ENCODE measurements around the gene HMG20B.
"Not testable (repeated sequence)": the region's sequence is repeated elsewhere in the genome, so short reads cannot be mapped to it uniquely, and the experiment has no call there.

HMG20B gene

DNA sequence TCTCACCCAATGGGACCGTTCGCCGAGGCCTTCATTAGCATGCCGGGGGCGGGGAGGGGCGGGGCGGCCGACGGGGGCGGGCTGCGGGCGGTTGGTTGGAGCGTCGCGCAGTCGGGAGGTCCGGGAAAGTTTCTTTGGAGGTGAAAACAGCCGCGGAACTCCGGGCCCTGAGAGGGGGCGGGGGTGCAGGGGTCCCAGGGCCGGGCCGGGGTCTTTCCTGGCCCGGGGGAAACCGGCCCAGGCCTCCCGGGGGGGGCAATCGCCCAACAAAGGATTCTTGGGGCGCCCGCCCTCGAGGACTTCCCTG is at the start of gene HMG20B:
Gene HMG20B (plus strand): TSS at position 90 of the 307 bp plus-strand sequence. CDS start 366 bp downstream, outside the sequence.
- DNase-seq = no peak

DNA sequence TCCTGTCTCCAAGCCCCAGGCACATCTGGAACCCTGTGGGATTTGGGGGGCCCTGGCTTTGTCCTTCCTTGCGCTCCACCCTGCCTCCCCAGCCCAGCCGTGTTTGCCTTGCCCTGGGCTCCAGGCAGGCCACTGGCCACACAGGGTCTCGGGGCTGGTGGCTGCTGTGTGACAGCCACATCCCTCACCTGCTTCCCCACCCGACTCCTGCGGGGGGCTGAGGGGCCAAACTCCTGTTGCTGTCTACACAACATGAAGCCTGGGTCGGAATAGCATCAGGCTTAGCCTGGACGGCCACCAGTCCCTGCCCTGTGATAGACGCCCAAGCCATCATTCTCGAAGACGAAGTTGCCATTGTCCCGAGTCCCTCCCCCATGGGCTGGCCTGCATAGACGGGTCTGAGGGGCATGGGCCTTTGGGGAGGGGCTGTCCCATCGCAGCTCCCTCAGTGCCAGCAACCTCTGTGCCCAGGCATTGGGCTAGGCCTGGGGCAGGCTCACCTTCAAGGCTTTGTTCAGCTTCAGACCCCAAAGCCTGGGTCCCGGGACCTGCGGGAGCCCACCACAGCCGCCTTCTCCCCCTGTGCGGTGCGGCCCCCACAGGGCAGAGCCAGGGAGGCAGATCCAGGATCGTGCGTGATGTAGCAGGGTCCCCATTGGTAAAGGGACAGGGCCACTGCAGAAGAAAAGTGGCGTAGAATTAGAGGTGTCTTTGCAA is 49.2 kb upstream of the HMG20B start:
- no peak for DNase-seq

DNA sequence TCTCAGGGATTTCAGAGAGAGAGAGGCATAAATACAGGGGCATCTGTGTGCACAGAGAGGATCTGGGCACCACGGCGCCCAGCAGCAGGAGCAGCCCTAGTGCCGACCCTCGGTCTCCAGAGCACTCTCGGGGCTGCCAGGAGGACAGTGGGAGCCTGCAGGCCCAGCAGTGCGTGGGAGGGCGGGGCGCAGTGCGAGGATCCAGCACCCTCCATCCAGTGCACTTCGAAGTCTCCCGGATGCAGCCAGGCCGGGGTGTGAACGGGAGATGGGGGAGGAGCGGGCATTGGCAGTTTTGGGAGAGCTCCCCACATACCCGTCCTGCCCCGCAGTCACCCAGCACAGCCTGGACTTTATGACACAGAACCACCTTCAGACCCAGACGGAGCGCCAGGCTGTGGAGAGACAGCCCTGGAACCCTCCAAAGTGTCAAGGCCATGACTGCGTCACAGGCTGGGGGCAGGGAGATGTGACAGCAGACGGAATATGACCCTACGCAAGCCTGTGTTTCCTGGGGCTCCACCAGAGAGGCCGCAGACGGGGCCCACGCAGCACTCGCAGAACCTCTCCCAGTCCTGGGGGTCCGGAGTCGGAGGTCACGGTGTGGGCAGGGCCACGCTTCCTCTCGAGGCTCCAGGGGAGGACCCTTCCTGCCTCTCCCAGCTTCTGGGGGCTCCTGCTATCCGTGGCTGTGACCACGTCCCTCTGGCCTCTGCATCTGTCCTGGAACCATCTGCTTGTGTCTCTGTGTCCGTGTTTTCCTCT is 48.5 kb upstream of the HMG20B start:
- DNase-seq = no peak

DNA sequence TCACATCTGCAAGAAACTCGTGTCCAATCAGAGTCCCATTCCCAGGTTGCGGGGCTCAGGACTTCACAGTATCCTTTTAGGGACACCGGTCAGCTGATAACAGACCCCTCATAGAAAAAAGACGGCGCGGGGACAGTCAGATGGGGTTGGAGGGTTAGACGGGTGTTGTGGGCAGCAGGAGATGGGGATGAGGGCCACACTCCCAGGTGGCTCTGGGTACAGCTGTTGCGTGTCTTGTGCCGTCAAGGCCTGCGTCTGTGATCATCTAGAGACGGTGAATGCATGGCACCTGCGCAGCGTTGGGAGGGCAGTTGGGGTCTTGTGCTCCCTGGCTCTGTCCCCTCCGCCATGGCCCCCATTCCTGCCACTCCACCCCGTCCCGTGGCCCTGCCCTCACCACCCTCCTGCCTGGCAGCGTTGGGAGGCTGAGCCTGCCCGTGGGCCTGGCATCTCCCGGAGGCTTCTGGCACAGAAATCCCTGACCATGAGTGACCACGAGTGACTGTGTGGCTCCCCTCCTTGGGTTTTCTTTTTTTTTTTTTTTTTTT is 47.8 kb upstream of the HMG20B start:
- DNase-seq = no peak

DNA sequence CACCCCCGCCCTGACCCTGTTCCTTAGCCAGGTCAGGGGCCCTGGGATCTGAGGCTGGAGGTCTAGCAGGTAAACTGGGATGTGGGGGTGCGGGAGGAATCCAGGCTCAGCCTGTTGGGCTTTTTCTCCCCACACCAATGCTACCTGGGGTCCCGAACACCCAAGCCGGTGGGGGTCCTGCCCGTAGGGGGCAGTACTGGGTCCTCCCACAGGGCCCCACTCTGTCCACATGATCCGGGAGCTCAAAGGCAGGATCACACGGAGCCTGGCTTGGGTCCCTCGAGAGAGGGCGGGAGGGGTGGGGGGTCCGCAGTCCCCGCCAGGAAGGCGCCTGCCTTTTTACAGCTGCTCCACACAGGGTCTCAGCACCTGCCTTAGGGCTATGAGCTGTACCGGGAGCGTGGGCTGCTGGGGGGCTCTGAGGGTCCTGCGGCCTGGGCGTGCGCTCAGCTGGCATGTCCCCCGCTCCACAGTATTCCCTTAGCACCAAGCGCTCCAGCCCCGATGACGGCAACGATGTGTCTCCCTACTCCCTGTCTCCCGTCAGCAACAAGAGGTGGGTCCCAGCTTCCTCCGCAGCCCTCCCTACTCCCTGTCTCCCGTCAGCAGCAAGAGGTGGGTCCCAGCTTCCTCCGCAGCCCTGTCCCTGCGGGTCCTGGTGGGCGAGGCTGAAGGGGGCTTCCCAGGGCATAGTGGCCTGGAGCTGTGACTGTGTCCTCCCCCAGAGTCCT is 46.1 kb upstream of the HMG20B start:
- DNase-seq = no peak

DNA sequence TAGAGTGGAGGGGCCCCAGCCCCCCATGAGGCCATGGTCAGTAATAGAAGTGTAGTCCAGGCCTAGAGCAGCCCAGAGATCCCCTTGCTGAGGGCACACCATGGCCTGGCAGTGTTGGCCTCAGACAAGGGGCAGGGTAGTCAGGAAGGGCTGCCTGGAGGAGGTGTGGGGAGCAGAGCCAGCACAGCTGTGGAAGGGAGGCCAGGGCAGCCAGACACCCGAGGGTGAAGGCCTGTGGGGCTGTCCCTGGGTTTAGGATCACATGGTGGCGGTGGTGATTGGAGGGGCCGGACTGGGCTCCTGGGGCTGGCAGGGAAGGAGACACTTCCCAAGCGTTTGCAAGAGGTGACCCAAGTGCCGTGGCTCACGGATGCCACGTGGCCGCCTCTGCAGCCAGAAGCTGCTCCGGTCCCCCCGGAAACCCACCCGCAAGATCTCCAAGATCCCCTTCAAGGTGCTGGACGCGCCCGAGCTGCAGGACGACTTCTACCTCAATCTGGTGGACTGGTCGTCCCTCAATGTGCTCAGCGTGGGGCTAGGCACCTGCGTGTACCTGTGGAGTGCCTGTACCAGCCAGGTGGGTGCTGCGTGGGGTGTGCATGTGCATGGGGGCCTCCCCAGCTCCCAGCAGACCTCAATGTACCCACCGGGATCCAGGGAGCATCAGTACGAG is 45.4 kb upstream of the HMG20B start:
- no peak for DNase-seq

DNA sequence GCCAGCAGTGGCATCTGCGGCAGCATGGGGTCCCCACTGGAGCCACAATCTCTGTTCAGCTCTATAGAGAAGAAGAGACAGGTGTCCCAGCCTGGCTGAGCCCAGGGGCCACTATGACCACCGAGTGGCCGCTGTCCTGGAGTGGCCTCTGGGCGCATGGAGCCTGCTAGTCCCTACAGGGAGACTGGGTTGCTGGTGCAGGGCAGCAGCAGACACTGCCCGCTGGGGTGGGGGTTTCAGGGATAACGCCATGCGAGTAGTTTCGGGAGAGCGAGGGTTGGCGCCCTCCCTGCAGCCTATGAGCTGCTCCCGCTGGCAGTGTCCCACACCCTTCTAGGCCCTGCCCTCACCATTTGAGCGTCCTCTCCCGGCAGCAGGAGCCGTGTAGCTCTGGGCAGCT is 44.7 kb upstream of the HMG20B start:
- no peak for DNase-seq

DNA sequence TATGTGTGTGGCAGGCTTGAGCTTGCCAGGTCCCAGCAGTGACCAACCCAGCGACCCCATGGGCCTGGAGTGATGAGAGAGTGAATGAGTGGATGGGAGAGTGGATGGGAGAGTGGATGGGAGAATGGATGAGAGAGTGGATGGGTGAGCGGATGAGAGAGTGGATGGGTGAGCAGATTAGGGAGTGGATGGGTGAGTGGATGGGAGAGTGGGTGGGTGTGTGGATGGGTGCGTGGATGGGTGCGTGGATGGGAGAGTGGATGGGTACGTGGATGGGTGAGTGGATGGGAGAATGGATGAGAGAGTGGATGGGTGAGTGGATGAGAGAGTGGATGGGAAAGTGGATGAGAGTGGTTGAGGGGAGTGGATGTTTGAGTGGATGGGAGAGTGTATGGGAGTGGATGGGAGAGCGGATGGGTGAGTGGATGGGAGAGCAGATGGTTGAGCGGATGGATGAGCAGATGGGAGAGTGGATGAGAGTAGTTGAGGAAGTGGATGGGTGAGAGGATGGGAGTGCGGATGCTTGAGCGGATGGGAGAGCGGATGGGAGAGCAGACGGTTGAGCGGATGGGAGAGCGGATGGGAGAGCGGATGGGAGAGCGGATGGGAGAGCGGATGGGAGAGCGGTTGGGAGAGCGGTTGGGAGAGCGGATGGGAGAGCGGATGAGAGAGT is 44.1 kb upstream of the HMG20B start:
- DNase-seq = no peak

DNA sequence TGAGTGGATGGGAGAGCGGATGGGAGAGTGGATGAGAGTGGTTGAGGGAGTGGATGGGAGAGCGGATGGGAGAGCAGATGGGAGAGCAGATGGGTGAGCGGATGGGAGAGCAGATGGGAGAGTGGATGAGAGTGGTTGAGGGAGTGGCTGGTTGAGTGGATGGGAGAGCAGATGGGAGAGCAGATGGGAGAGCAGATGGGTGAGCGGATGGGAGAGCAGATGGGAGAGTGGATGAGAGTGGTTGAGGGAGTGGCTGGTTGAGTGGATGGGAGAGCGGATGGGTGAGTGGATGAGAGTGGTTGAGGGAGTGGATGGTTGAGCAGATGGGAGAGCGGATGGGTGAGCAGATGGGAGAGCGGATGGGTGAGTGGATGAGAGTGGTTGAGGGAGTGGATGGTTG is 43.4 kb upstream of the HMG20B start:
- not testable (repeated sequence) for DNase-seq

DNA sequence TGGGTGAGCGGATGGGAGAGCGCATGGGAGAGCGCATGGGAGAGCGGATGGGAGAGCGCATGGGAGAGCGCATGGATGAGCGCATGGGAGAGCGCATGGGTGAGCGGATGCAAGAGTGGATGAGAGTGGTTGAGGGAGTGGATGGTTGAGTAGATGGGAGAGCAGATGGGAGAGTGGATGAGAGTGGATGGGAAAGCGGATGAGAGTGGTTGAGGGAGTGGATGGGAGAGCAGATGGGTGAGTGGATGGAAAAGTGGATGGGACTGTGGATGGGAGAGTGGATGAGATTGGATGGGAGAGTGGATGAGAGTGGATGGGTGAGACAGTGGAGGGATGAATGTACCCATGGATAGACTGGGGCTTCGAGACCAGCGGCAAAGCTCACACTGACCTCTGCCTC is 42.4 kb upstream of the HMG20B start:
- no peak for DNase-seq

DNA sequence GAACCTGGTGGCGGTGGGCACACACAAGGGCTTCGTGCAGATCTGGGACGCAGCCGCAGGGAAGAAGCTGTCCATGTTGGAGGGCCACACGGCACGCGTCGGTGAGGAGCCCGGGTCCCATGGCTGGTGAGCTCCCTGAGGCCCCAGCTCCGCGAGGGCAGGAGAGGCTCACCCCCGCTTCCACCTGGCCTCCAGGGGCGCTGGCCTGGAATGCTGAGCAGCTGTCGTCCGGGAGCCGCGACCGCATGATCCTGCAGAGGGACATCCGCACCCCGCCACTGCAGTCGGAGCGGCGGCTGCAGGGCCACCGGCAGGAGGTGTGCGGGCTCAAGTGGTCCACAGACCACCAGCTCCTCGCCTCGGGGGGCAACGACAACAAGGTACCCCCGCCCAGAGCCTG is 41.0 kb upstream of the HMG20B start:
- DNase-seq = no peak

DNA sequence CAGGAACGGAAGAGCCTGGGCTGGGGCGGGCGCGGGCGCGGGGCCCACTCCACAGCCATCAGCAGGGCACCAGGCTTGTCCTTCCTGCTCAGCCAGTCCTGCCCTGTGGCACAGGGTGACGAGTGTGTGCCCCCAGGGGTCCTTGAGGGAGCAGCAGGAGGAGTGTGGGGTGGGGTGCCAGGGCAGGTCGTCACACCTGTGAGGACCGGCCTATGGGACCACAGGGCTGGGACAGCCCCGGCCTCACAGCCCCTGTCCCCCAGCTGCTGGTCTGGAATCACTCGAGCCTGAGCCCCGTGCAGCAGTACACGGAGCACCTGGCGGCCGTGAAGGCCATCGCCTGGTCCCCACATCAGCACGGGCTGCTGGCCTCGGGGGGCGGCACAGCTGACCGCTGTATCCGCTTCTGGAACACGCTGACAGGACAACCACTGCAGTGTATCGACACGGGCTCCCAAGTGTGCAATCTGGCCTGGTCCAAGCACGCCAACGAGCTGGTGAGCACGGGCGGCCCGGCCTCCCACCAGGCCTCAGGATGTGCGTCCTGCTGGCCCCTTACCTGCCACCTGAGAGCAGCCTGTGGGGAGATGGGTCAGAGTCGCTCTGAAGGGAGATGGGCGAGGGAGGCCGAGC is 40.5 kb upstream of the HMG20B start:
- no peak for DNase-seq

DNA sequence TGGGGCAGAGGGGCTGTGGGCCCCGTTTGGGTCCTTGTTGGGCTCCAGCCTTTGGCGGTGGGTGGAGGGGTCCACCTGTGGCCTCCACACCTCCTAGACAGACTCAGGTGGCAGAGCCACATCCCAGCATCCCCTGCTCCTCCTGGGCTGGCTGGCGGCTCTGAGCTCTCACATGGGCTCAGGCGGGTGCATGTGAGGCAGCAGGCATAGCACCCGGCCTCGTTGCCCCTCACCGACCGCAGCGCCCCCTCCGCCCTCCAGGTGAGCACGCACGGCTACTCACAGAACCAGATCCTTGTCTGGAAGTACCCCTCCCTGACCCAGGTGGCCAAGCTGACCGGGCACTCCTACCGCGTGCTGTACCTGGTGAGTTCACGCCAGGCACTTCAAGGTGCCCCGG is 39.7 kb upstream of the HMG20B start:
- no peak for DNase-seq

DNA sequence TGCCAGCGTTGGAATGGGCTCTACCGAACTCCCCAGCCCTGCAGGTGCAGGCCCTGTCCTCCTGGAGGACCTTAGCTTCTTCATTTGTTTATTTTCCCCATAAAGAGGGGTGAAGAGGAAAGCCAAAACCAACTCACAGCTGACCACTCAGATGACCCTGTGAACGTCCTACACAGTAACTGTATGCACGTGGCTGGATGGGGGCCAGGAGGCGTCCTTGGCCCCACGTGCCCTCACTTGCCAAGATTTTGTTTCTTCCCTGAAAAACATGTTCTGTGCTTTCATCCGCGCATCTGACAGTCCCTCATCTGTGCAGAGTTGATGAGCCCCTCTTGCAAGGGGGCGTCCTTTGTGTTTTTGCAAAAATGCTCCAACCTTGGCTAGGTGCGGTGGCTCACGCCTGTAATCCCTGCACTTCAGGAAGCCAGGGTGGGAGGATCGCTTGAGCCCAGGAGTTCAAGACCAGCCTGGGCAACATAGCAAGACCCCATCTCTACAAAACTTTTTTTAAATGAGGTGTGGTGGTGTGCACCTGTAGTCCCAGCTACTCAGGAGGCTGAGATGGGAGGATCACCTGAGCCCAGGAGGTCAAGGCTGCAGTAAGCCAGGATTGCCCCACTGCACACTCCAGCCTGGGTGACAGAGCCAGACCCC is 39.1 kb upstream of the HMG20B start:
- no peak for DNase-seq

DNA sequence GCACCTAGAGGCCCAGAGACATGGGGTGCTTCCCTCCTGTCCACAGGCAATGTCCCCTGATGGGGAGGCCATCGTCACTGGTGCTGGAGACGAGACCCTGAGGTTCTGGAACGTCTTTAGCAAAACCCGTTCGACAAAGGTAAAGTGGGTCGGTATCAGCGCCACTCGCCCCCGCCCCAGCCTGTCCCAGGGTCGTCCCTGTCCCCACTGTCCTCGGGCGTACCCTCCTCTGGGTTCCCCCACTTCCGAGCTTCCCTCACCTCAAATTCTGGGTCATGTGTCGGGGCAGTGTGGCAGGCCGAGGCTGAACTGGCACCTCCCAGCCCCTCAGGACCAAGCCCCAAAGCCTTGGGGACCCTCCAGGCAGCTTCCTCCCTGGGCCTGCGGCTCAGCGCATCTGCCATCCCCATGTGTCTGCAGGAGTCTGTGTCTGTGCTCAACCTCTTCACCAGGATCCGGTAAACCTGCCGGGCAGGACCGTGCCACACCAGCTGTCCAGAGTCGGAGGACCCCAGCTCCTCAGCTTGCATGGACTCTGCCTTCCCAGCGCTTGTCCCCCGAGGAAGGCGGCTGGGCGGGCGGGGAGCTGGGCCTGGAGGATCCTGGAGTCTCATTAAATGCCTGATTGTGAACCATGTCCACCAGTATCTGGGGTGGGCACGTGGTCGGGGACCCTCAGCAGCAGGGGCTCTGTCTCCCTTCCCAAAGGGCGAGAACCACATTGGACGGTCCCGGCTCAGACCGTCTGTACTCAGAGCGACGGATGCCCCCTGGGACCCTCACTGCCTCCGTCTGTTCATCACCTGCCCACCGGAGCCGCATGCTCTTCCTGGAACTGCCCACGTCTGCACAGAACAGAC is 38.1 kb upstream of the HMG20B start:
- DNase-seq = no peak

DNA sequence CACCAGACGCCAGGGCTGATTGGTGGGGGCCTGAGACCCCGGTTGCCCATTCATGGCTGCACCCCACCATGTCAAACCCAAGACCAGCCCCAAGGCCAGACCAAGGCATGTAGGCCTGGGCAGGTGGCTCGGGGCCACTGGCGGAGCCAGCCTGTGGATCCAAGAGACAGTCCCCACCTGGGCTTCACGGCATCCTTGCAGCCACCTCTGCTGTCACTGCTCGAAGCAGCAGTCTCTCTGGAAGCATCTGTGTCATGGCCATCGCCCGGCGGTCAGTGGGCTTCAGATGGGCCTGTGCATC is 37.6 kb upstream of the HMG20B start:
- DNase-seq = no peak

DNA sequence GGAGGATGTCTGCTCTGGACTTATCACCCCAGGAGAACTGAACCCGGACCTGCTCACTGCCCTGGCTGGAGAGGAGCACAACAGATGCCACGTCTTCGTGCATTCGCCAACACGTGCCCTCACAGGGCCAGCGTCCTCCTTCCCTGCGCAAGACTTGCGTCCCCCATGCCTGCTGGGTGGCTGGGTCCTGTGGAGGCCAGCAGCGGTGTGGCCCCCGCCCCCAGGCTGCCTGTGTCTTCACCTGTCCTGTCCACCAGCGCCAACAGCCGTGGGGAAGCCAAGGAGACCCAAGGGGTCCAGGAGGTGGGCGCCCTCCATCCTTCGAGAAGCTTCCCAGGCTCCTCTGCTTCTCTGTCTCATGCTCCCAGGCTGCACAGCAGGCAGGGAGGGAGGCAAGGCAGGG is 37.2 kb upstream of the HMG20B start:
- no peak for DNase-seq

DNA sequence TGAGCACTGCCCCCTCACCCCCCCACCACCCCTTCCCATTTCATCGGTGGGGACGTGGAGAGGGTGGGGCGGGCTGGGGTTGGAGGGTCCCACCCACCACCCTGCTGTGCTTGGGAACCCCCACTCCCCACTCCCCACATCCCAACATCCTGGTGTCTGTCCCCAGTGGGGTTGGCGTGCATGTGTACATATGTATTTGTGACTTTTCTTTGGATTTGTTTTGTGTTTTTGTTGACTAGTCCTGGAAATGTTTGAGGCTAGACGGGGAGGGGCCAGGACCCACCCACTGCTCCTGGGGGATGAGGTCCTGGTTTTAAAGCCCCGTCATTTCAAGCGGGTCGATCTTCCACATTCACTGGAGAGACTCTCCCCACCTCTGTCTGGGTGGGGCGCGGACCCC is 36.8 kb upstream of the HMG20B start:
- DNase-seq = no peak

DNA sequence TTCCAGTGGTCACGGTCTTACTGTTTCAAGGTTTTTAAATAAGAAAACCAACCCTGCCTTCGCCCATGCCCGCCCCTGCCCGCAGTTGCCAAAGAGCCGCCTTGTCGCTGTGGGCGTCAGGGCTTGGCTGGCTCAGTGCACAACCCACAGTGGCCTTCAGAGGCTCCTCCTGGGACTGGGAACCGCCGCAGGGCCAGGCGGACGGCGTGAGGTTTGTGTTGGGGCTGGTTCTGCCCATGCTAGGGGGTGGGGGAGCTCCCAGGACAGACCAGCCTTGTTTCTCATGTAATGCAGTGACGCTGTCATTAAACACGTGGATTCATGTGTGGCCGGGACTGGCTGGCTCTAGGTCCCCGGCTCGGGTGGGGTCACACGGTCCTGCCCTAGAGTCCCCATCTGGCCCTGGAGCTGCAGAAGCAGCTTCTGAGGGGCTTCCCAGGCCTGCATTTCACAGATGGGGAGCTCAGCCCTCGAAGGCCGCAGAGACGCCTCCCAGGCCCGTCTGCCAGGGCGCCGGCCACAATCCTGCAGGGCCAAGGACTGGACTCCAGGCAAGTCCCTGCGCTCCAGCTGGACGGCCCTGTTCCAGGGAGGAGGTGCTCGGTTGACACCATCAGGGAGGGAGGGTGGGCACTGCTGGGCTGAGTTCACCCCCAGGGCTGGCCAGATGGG is 36.2 kb upstream of the HMG20B start:
- no peak for DNase-seq

DNA sequence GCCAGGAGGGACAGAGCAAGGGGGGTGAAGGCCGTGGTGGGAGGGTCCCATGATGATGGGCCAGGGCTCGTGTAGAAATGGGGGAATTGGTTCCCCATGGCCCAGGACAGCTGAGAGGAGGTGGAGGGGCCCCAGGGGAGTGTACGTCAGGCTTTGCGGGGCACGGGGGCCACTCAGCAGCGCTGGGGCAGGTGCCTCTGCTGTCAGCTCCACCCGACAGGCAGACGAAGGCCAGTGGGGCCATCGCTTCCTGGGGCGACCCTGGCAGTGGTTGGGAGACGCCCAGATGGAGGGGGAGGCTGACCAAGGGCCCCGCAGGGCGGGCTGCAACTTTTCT is 35.7 kb upstream of the HMG20B start:
- DNase-seq = no peak

Measured in NCI-H446 (cell line).